ENCODE results near the gene SCNN1A.

Gene SCNN1A

DNA sequence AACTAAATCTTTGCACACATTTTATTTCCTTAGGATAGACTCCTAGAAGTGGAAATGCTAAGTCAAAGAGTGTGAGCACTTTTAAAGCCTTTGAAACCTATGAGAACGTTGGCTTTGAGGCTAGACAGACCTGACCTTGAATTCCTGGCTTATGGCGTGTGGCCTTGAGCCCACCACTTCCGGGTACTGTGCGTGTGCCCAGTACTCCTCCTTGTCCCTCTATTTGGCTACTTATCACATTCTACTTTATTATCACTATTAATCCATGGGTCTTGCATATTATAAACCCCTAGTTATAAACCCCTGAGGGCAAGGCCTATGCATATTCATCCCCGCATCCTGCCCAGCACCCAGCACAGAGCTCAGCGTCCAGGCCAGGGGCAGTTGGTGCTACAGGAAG, 43.4 kb upstream of the SCNN1A start:
- Histone ChIP-seq H3K79me2 (ENCODE audit: control insufficient read depth, insufficient read depth, low read length) (no peaks in the 10 kb centered on the region), H3K4me3 (ENCODE audit: low read length) (no peak overlapping the region), H2BK120ac (ENCODE audit: low read depth, low read length) (no peak overlapping the region), H3K4me1 (ENCODE audit: control insufficient read depth, low read depth, low read length) (no peaks in the 10 kb centered on the region), H3K4ac (ENCODE audit: low read depth, low read length) (no peak overlapping the region), H4K5ac (ENCODE audit: low read length) (no peak overlapping the region), H3K56ac (ENCODE audit: low read length) (no peak overlapping the region), H3K27me3 (ENCODE audit: insufficient read depth, low read length, poor library complexity) (no peaks in the 10 kb centered on the region), H2BK5ac (ENCODE audit: low read length) (no peak overlapping the region), H4K8ac (ENCODE audit: low read depth, low read length) (no peak overlapping the region), H3K27ac (ENCODE audit: low read depth, low read length) (no peak overlapping the region), H2BK15ac (replicated peaks; ENCODE audit: low read depth) (no peak overlapping the region), H3K9ac (ENCODE audit: low read length) (no peak overlapping the region), H3K79me1 (ENCODE audit: low read length) (no peaks in the 10 kb centered on the region), H2AK5ac (ENCODE audit: low read length) (no peak overlapping the region), H3K36me3 (ENCODE audit: control insufficient read depth, insufficient read depth, low read length) (no peaks in the 10 kb centered on the region), H3K18ac (ENCODE audit: low read length) (no peak overlapping the region), H3K23ac (ENCODE audit: low read length) (no peak overlapping the region), H3K4me2 (ENCODE audit: low read length) (no peak overlapping the region)
- no peak for DNase-seq
- WGBS (ENCODE audit: extremely low coverage, insufficient coverage, low lambda C conversion rate): no CpG with 5 or more reads among the region's 6 CpGs

DNA sequence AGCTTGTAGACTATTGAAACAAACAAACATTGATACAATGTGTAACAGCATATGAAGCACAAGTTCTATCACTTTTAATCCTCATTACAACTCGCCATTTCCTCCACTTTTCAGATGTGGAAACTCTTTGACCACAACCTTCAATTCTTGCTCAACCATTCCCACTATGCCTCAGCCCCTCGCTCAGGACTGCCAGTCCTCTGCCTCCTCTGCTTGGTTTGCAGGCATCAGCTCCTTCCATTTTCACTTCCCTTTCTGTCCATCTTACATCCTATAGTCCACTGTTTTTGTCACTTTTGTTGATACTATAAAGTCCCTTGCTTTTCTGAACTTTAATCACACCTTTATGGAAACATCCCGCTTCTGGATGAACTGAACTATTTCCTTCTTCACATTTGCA, 41.2 kb upstream of the SCNN1A start:
- no CpG with 5 or more reads among the region's 3 CpGs for WGBS (ENCODE audit: extremely low coverage, insufficient coverage, low lambda C conversion rate)
- Histone ChIP-seq H3K79me1 (ENCODE audit: low read length) (no peaks in the 10 kb centered on the region), H3K27me3 (ENCODE audit: insufficient read depth, low read length, poor library complexity) (no peaks in the 10 kb centered on the region), H3K27ac (ENCODE audit: low read depth, low read length) (no peak overlapping the region), H3K4me1 (ENCODE audit: control insufficient read depth, low read depth, low read length) (no peaks in the 10 kb centered on the region), H3K56ac (ENCODE audit: low read length) (no peak overlapping the region), H3K9ac (ENCODE audit: low read length) (no peak overlapping the region), H2BK120ac (ENCODE audit: low read depth, low read length) (no peak overlapping the region), H2AK5ac (ENCODE audit: low read length) (no peak overlapping the region), H2BK15ac (replicated peaks; ENCODE audit: low read depth) (no peak overlapping the region), H4K8ac (ENCODE audit: low read depth, low read length) (no peak overlapping the region), H2BK5ac (ENCODE audit: low read length) (no peak overlapping the region), H3K79me2 (ENCODE audit: control insufficient read depth, insufficient read depth, low read length) (no peaks in the 10 kb centered on the region), H3K23ac (ENCODE audit: low read length) (no peak overlapping the region), H3K4ac (ENCODE audit: low read depth, low read length) (no peak overlapping the region), H4K5ac (ENCODE audit: low read length) (no peak overlapping the region), H3K18ac (ENCODE audit: low read length) (no peak overlapping the region), H3K36me3 (ENCODE audit: control insufficient read depth, insufficient read depth, low read length) (no peaks in the 10 kb centered on the region), H3K4me2 (ENCODE audit: low read length) (no peak overlapping the region), H3K4me3 (ENCODE audit: low read length) (no peak overlapping the region)
- DNase-seq: no peak

DNA sequence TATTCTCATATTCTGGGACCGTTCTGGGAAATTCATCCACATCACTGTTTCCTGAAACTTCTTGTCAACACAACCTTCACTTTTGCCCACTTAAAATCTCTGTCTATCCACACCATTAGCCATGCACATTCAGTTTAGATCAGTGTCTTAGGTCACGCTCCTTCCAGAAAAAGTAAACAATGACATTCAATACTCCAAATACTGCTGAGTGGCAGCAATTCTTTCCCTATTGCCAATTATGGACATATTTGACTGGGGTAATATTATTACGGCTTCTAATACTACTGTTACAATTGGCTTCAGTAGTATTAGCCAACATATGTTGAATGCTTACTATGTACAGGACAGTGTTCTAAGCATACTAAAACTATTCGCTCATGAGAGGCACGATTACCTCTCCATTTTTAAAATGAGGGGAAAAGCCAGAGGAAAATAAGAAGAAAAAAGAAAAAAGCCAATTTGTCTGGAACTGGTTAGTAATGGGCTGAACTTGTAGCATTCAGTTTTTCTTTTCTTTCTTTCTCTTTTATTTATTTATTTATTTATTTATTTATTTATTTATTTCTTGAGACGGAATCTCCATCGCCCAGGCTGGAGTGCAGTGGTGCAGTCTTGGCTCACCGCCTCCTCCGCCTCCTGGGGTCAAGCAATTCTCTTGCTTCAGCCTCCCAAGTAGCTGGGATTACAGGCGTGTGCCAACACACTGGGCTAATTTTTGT, 32.0 kb upstream of the SCNN1A start:
- Histone ChIP-seq H2BK120ac (ENCODE audit: low read depth, low read length) (no peak overlapping the region), H4K8ac (ENCODE audit: low read depth, low read length) (no peak overlapping the region), H3K79me1 (ENCODE audit: low read length) (no peaks in the 10 kb centered on the region), H3K4me2 (ENCODE audit: low read length) (no peak overlapping the region), H3K4me3 (ENCODE audit: low read length) (no peak overlapping the region), H3K27ac (ENCODE audit: low read depth, low read length) (no peak overlapping the region), H2BK15ac (replicated peaks; ENCODE audit: low read depth) (no peak overlapping the region), H3K4ac (ENCODE audit: low read depth, low read length) (no peak overlapping the region), H3K18ac (ENCODE audit: low read length) (no peak overlapping the region), H3K36me3 (ENCODE audit: control insufficient read depth, insufficient read depth, low read length) (no peaks in the 10 kb centered on the region), H4K5ac (ENCODE audit: low read length) (no peak overlapping the region), H3K23ac (ENCODE audit: low read length) (no peak overlapping the region), H3K4me1 (ENCODE audit: control insufficient read depth, low read depth, low read length) (no peaks in the 10 kb centered on the region), H3K79me2 (ENCODE audit: control insufficient read depth, insufficient read depth, low read length) (no peaks in the 10 kb centered on the region), H3K56ac (ENCODE audit: low read length) (no peak overlapping the region), H2AK5ac (ENCODE audit: low read length) (no peak overlapping the region), H2BK5ac (ENCODE audit: low read length) (no peak overlapping the region), H3K9ac (ENCODE audit: low read length) (no peak overlapping the region), H3K27me3 (ENCODE audit: insufficient read depth, low read length, poor library complexity) (no peaks in the 10 kb centered on the region)
- no CpG with 5 or more reads among the region's 10 CpGs for WGBS (ENCODE audit: extremely low coverage, insufficient coverage, low lambda C conversion rate)
- no peak for DNase-seq

DNA sequence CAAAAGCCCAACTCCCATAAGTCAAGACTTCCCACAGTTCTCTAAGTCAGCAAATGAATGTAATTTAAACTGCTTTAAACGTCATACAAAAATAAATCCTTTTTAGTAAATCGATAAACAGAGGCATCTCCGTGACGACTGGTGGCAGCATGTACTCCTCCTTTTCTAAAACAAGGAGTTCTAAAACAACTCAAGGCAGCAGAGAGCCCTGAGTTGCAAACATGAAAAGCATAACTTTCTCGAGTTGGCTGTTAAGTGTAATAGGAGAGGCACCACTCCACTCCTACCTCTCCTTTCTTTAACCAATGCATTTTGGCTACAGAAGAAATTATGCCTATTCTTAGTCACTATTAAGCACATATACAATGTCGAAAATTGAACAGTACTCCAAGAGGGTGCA, 30.6 kb upstream of the SCNN1A start:
- Histone ChIP-seq H3K36me3 (ENCODE audit: control insufficient read depth, insufficient read depth, low read length) (no peaks in the 10 kb centered on the region), H3K4me2 (ENCODE audit: low read length) (no peak overlapping the region), H4K8ac (ENCODE audit: low read depth, low read length) (no peak overlapping the region), H3K18ac (ENCODE audit: low read length) (no peak overlapping the region), H3K79me1 (ENCODE audit: low read length) (no peaks in the 10 kb centered on the region), H2BK120ac (ENCODE audit: low read depth, low read length) (no peak overlapping the region), H3K4me1 (ENCODE audit: control insufficient read depth, low read depth, low read length) (no peaks in the 10 kb centered on the region), H3K79me2 (ENCODE audit: control insufficient read depth, insufficient read depth, low read length) (no peaks in the 10 kb centered on the region), H3K27ac (ENCODE audit: low read depth, low read length) (no peak overlapping the region), H2BK15ac (replicated peaks; ENCODE audit: low read depth) (no peak overlapping the region), H3K9ac (ENCODE audit: low read length) (no peak overlapping the region), H4K5ac (ENCODE audit: low read length) (no peak overlapping the region), H3K4ac (ENCODE audit: low read depth, low read length) (no peak overlapping the region), H2AK5ac (ENCODE audit: low read length) (no peak overlapping the region), H3K23ac (ENCODE audit: low read length) (no peak overlapping the region), H2BK5ac (ENCODE audit: low read length) (no peak overlapping the region), H3K27me3 (ENCODE audit: insufficient read depth, low read length, poor library complexity) (no peaks in the 10 kb centered on the region), H3K56ac (ENCODE audit: low read length) (no peak overlapping the region), H3K4me3 (ENCODE audit: low read length) (no peak overlapping the region)
- no peak for DNase-seq
- no CpG with 5 or more reads among the region's 6 CpGs for WGBS (ENCODE audit: extremely low coverage, insufficient coverage, low lambda C conversion rate)

DNA sequence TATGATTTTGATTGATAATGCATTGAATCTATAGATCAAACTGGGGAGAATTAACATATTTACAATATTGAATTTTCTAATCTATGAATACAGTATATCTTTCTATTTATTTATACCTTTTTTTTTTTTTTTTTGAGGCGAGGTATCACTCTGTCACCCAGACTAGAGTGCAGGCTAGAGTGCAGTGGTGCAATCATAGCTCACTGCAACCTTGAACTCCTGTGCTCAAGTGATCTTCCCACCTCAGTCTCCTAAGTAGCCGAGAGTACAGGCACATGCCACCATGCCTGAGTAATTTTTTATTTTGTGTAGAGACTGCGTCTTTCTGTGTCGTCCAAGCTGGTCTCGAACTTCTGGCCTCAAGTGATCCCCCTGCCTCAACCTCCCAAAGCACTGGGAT, 29.0 kb upstream of the SCNN1A start:
- Histone ChIP-seq H3K27ac (ENCODE audit: low read depth, low read length) (no peak overlapping the region), H4K5ac (ENCODE audit: low read length) (no peak overlapping the region), H3K36me3 (ENCODE audit: control insufficient read depth, insufficient read depth, low read length) (no peaks in the 10 kb centered on the region), H3K56ac (ENCODE audit: low read length) (no peak overlapping the region), H3K9ac (ENCODE audit: low read length) (no peak overlapping the region), H3K79me2 (ENCODE audit: control insufficient read depth, insufficient read depth, low read length) (no peaks in the 10 kb centered on the region), H3K18ac (ENCODE audit: low read length) (no peak overlapping the region), H2BK5ac (ENCODE audit: low read length) (no peak overlapping the region), H2AK5ac (ENCODE audit: low read length) (no peak overlapping the region), H2BK15ac (replicated peaks; ENCODE audit: low read depth) (no peak overlapping the region), H3K4ac (ENCODE audit: low read depth, low read length) (no peak overlapping the region), H3K79me1 (ENCODE audit: low read length) (no peaks in the 10 kb centered on the region), H3K23ac (ENCODE audit: low read length) (no peak overlapping the region), H4K8ac (ENCODE audit: low read depth, low read length) (no peak overlapping the region), H3K4me1 (ENCODE audit: control insufficient read depth, low read depth, low read length) (no peaks in the 10 kb centered on the region), H3K4me2 (ENCODE audit: low read length) (no peak overlapping the region), H3K4me3 (ENCODE audit: low read length) (no peak overlapping the region), H3K27me3 (ENCODE audit: insufficient read depth, low read length, poor library complexity) (no peaks in the 10 kb centered on the region), H2BK120ac (ENCODE audit: low read depth, low read length) (no peak overlapping the region)
- WGBS (ENCODE audit: extremely low coverage, insufficient coverage, low lambda C conversion rate): no CpG with 5 or more reads among the region's 5 CpGs
- no peak for DNase-seq
